Right ventricle myocardium superior (tissue), 1 donor: ENCODE data around the gene C11orf24. TPM values are rescaled to one million over a fixed set of nuclear protein-coding genes. Genes with fewer than 3 reads are reported as not detected.
"Not testable (repeated sequence)": the region's sequence is repeated elsewhere in the genome, so short reads cannot be mapped to it uniquely, and the experiment has no call there.

Experiments used
- ATAC-seq: fragments of 200-7000 bp; cut with Tn5 transposase; one replicate; pipeline ENCODE4 v1.9.1; 2020; ENCODE audit warnings: mild to moderate bottlenecking; ENCODE audit not compliant: poor library complexity
- DNase-seq: peaks from one replicate; pipeline ENCODE4 v3.0.0-alpha.2; 2020
- intact Hi-C: fragments of 100-400 bp; cut with DNase I; formaldehyde crosslinking; loops from one replicate; pipeline ENCODE4 v1.11.2; 2022
- total RNA-seq: library from RNA; stranded (reverse); fragmentation: NEBNext Ultra II Directional; extraction: Animal tissue kit (Norgen Biotek cat#: 25700); gene quantifications from one replicate; pipeline ENCODE4 v1.2.1, GENCODE V29; 2021
- donor health status: DM: no; HTN: yes; CAD: no; lungs with severe emphysema.

C11orf24 gene
- total RNA-seq, 1 donor from 2014 or later = 21.8 TPM

- DNase-seq (no peak), ATAC-seq (no peak)
- intact Hi-C loops = no loop called here
Measured at GRCh38 chr11:68261006-68261405, 10.8 kb downstream of the C11orf24 start.

GRCh38 chr11:68260484-68260883 is 11.3 kb downstream of the C11orf24 start:
- ATAC-seq (no peak), DNase-seq (no peak)
- intact Hi-C loops = no loop called here

- intact Hi-C loops = loop anchor here (2.0 to 5.0 kb wide), 3 partner anchors 37 to 188 kb away; no protein-coding TSS in a partner anchor
- DNase-seq = no peak
- no peak for ATAC-seq
Measured at GRCh38 chr11:68259122-68259959, 12.4 kb downstream of the C11orf24 start.

- intact Hi-C loops = loop anchor here (2.0 to 5.0 kb wide), 3 partner anchors 38 to 189 kb away; no protein-coding TSS in a partner anchor
- ATAC-seq = no peak
- DNase-seq = no peak
Measured at GRCh38 chr11:68258363-68258765, 13.4 kb downstream of the C11orf24 start.

- peak; percentile 93 for ATAC-seq
- peak; percentile 99 for DNase-seq
- intact Hi-C loops = loop anchor here (2.0 to 5.0 kb wide), 3 partner anchors 39 to 190 kb away; no protein-coding TSS in a partner anchor
Measured at GRCh38 chr11:68257477-68258362, 14.1 kb downstream of the C11orf24 start.

GRCh38 chr11:68256331-68256741 is 15.4 kb downstream of the C11orf24 start:
- DNase-seq (no peak), ATAC-seq (peak; percentile 30)
- intact Hi-C loops = loop anchor here (5.0 kb wide), 2 partner anchors 141 to 191 kb away; no protein-coding TSS in a partner anchor

GRCh38 chr11:68255526-68255925 is 16.2 kb downstream of the C11orf24 start:
- no peak for DNase-seq
- intact Hi-C loops = loop anchor here (5.0 kb wide), 2 partner anchors 142 to 192 kb away; no protein-coding TSS in a partner anchor

GRCh38 chr11:68254421-68254820 is 17.4 kb downstream of the C11orf24 start:
- DNase-seq (no peak), ATAC-seq (no peak)
- intact Hi-C loops = no loop called here

More at GRCh38 chr11:68255526-68255925, 16.2 kb downstream of the C11orf24 start:
- no peak for ATAC-seq

- intact Hi-C loops = no loop called here
- ATAC-seq = no peak
- DNase-seq = no peak
Measured at GRCh38 chr11:68251765-68252164, 20.0 kb downstream of the C11orf24 start.

- intact Hi-C loops, DNase-seq, ATAC-seq: not testable (repeated sequence)
Measured at GRCh38 chr11:68244912-68245311, 26.9 kb downstream of the C11orf24 start.

GRCh38 chr11:68243847-68244246 is 27.9 kb downstream of the C11orf24 start:
- DNase-seq, intact Hi-C loops, ATAC-seq: not testable (repeated sequence)

- intact Hi-C loops = no loop called here
- ATAC-seq = no peak
- DNase-seq = no peak
Measured at GRCh38 chr11:68242616-68243015, 29.2 kb downstream of the C11orf24 start.

GRCh38 chr11:68231621-68232020 is 40.2 kb downstream of the C11orf24 start:
- intact Hi-C loops = no loop called here
- ATAC-seq (no peak), DNase-seq (no peak)

GRCh38 chr11:68229601-68230000 is 42.2 kb downstream of the C11orf24 start:
- ATAC-seq (no peak), DNase-seq (no peak)
- intact Hi-C loops = no loop called here

GRCh38 chr11:68226421-68226820 is 45.4 kb downstream of the C11orf24 start:
- ATAC-seq (no peak), DNase-seq (no peak)
- intact Hi-C loops = no loop called here

GRCh38 chr11:68224606-68225005 is 47.2 kb downstream of the C11orf24 start:
- DNase-seq (no peak), ATAC-seq (no peak)
- intact Hi-C loops = no loop called here

GRCh38 chr11:68223275-68223674 is 48.5 kb downstream of the C11orf24 start:
- DNase-seq = no peak
- no peak for ATAC-seq

GRCh38 chr11:68221406-68221805 is 50.4 kb downstream of the C11orf24 start:
- no peak for ATAC-seq
- intact Hi-C loops = no loop called here
- DNase-seq = no peak

More at GRCh38 chr11:68223275-68223674, 48.5 kb downstream of the C11orf24 start:
- intact Hi-C loops = no loop called here
